ENCODE results near the gene NELL1.

NELL1 gene

GRCh38 chr11:20762116-20762844 is 92.9 kb downstream of the NELL1 start:
- TF ChIP-seq CTCF (IDR thresholded peaks at IDR 0.05): no peak
- Histone ChIP-seq H3K4me2 (ENCODE audit: low read length) (no peak overlapping the region), H2AFZ (no peak overlapping the region), H3K9ac (no peak overlapping the region), H3K9me3 (ENCODE audit: control insufficient read depth, low read length) (no peaks in the 10 kb centered on the region), H3K4me3 (ENCODE audit: low read depth, low read length) (no peak overlapping the region), H3K79me2 (no peaks in the 10 kb centered on the region), H3K27me3 (ENCODE audit: control insufficient read depth, insufficient read depth, low read length) (no peaks in the 10 kb centered on the region), H3K4me1 (no peaks in the 10 kb centered on the region), H3K27ac (no peak overlapping the region), H3K36me3 (ENCODE audit: control insufficient read depth, insufficient read depth, low read length) (no peaks in the 10 kb centered on the region)

- Histone ChIP-seq H3K36me3 (ENCODE audit: control insufficient read depth, insufficient read depth, low read length) (no peaks in the 10 kb centered on the region), H3K9ac (no peak overlapping the region), H3K4me1 (no peaks in the 10 kb centered on the region), H3K27me3 (ENCODE audit: control insufficient read depth, insufficient read depth, low read length) (no peaks in the 10 kb centered on the region), H3K9me3 (ENCODE audit: control insufficient read depth, low read length) (no peaks in the 10 kb centered on the region), H3K27ac (no peak overlapping the region), H3K79me2 (no peaks in the 10 kb centered on the region), H3K4me3 (ENCODE audit: low read depth, low read length) (no peak overlapping the region), H2AFZ (no peak overlapping the region), H3K4me2 (ENCODE audit: low read length) (no peak overlapping the region)
- TF ChIP-seq CTCF (IDR thresholded peaks at IDR 0.05): no peak
Measured at GRCh38 chr11:20762980-20763379, 93.6 kb downstream of the NELL1 start.

- TF ChIP-seq CTCF (IDR thresholded peaks at IDR 0.05): no peak
- no peak overlapping the region for H2AFZ ChIP-seq
- H3K36me3 ChIP-seq (ENCODE audit: control insufficient read depth, insufficient read depth, low read length): no peaks in the 10 kb centered on the region
- H3K4me3 ChIP-seq (ENCODE audit: low read depth, low read length): no peak overlapping the region
- no peaks in the 10 kb centered on the region for H3K79me2 ChIP-seq
- no peak overlapping the region for H3K4me2 ChIP-seq (ENCODE audit: low read length)
- H3K27ac ChIP-seq: no peak overlapping the region
- H3K9ac ChIP-seq: no peak overlapping the region
- H3K27me3 ChIP-seq (ENCODE audit: control insufficient read depth, insufficient read depth, low read length): no peaks in the 10 kb centered on the region
- no peaks in the 10 kb centered on the region for H3K4me1 ChIP-seq
- H3K9me3 ChIP-seq (ENCODE audit: control insufficient read depth, low read length): no peaks in the 10 kb centered on the region
Measured at GRCh38 chr11:20770414-20770946, 101.1 kb downstream of the NELL1 start.

GRCh38 chr11:20771026-20771425 is 101.6 kb downstream of the NELL1 start:
- no peak overlapping the region for H3K4me2 ChIP-seq (ENCODE audit: low read length)
- H3K9me3 ChIP-seq (ENCODE audit: control insufficient read depth, low read length): no peaks in the 10 kb centered on the region
- H2AFZ ChIP-seq: no peak overlapping the region
- no peak overlapping the region for H3K9ac ChIP-seq
- H3K4me1 ChIP-seq: no peaks in the 10 kb centered on the region
- H3K36me3 ChIP-seq (ENCODE audit: control insufficient read depth, insufficient read depth, low read length): no peaks in the 10 kb centered on the region
- TF ChIP-seq CTCF (IDR thresholded peaks at IDR 0.05): no peak
- no peak overlapping the region for H3K4me3 ChIP-seq (ENCODE audit: low read depth, low read length)
- no peaks in the 10 kb centered on the region for H3K79me2 ChIP-seq
- H3K27ac ChIP-seq: no peak overlapping the region
- H3K27me3 ChIP-seq (ENCODE audit: control insufficient read depth, insufficient read depth, low read length): no peaks in the 10 kb centered on the region

- Histone ChIP-seq H3K27ac (no peak overlapping the region), H3K79me2 (no peaks in the 10 kb centered on the region), H3K4me2 (ENCODE audit: low read length) (no peak overlapping the region), H2AFZ (no peak overlapping the region), H3K9me3 (ENCODE audit: control insufficient read depth, low read length) (no peaks in the 10 kb centered on the region), H3K4me1 (no peaks in the 10 kb centered on the region), H3K27me3 (ENCODE audit: control insufficient read depth, insufficient read depth, low read length) (no peaks in the 10 kb centered on the region), H3K9ac (no peak overlapping the region), H3K36me3 (ENCODE audit: control insufficient read depth, insufficient read depth, low read length) (no peaks in the 10 kb centered on the region), H3K4me3 (ENCODE audit: low read depth, low read length) (no peak overlapping the region)
- no peak for TF ChIP-seq CTCF (IDR thresholded peaks at IDR 0.05)
Measured at GRCh38 chr11:20771681-20772080, 102.3 kb downstream of the NELL1 start.
